ENCODE data around the gene PHF19. TPM values are rescaled to one million over a fixed set of nuclear protein-coding genes. Genes with fewer than 3 reads are reported as not detected.

The PHF19 gene
- total RNA-seq, 4 donors from 2014 or later = 6.7 to 11.1 (median 9.3) TPM

DNA sequence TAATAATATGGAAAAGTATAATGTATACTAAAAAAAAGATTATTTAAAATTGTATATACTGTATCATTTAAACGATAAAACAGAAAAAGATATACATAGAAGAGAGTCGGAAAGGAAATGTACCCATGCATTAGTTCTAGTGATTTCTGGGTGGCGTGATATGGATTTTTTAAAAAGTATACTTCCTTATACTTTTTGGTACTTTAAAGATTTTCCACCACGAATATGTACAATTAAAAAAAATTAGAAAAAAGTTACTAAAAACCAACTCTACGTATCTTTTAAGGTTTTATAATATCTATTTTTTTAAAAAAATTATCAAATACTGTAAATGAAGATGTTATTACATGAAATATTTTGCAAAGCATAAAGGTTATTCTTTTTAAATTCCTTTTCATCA, 12.3 kb downstream of the PHF19 start:
- TF ChIP-seq, protein P1, sequence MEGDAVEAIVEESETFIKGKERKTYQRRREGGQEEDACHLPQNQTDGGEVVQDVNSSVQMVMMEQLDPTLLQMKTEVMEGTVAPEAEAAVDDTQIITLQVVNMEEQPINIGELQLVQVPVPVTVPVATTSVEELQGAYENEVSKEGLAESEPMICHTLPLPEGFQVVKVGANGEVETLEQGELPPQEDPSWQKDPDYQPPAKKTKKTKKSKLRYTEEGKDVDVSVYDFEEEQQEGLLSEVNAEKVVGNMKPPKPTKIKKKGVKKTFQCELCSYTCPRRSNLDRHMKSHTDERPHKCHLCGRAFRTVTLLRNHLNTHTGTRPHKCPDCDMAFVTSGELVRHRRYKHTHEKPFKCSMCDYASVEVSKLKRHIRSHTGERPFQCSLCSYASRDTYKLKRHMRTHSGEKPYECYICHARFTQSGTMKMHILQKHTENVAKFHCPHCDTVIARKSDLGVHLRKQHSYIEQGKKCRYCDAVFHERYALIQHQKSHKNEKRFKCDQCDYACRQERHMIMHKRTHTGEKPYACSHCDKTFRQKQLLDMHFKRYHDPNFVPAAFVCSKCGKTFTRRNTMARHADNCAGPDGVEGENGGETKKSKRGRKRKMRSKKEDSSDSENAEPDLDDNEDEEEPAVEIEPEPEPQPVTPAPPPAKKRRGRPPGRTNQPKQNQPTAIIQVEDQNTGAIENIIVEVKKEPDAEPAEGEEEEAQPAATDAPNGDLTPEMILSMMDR (IDR thresholded peaks at IDR 0.05) = no peak
- no peak for TF ChIP-seq EP300 (IDR thresholded peaks at IDR 0.05; ENCODE audit: low read depth)
- no peak for TF ChIP-seq POLR2A (IDR thresholded peaks at IDR 0.05)
- TF ChIP-seq POLR2AphosphoS5 (IDR thresholded peaks at IDR 0.05) = no peak

DNA sequence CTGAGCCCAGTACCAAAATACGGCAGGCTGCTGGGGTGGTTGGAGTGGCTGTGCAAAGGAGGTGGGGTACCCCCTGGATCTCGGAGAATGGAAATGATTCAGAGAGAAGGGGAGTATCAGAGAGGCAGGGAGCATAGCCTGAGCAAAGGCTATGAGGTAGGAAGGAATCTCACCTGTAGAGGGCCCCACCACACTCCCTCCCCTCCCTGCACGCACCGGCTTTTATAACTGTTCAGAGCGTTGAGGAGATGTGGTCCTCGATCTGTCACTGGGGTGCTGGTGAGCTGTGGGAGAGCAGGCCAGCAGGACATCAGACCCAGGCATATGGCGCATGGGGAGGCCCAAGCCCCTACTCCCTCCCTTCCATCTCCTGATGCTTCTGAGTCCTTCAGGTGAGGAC, 13.2 kb downstream of the PHF19 start:
- intact Hi-C loops (cut with DNase I; ENCODE audit: low total_unique reads) (no loop called here), in situ Hi-C loops (cut with MboI; ENCODE audit: low pct_ligation_motif_present in 1 of 4, low pct_unique_long_range_greater_than_20kb in 1 of 4, low sequenced_read_pairs in 3 of 4) (no loop called here)
- H3K27me3 ChIP-seq = no peaks in the 10 kb centered on the region
- no peak overlapping the region for H3K4me3 ChIP-seq
- TF ChIP-seq POLR2A (IDR thresholded peaks at IDR 0.05) (no peak), POLR2AphosphoS5 (IDR thresholded peaks at IDR 0.05) (no peak), EP300 (IDR thresholded peaks at IDR 0.05; ENCODE audit: low read depth) (no peak)
- TF ChIP-seq, protein P1 (IDR thresholded peaks at IDR 0.05) = no peak
- peaks cover 5 to 7% (median 6%) of the 10 kb centered on the region in 4 donors for H3K4me1 ChIP-seq
- 93% methylated on average over 7 of the region's 7 CpGs; no CpG with 5 or more reads in 1 of the 2 donors for WGBS, 2 donors (ENCODE audit: low coverage in 1 of 2)
- H3K36me3 ChIP-seq = peaks cover 0 to 6% (median 0%) of the 10 kb centered on the region in 4 donors
- no peak for DNase-seq
- H3K27ac ChIP-seq = no peak overlapping the region
- H3K9me3 ChIP-seq = no peaks in the 10 kb centered on the region

More for the DNA sequence above, 12.3 kb downstream of the PHF19 start:
- Histone ChIP-seq H3K9me3 (no peaks in the 10 kb centered on the region), H3K36me3 (peaks cover 0 to 5% (median 0%) of the 10 kb centered on the region in 4 donors), H3K27ac (no peak overlapping the region), H3K4me1 (peaks cover 5 to 14% (median 13%) of the 10 kb centered on the region in 4 donors), H3K4me3 (no peak overlapping the region), H3K27me3 (no peaks in the 10 kb centered on the region)
- intact Hi-C loops (cut with DNase I; ENCODE audit: low total_unique reads) (no loop called here), in situ Hi-C loops (cut with MboI; ENCODE audit: low pct_ligation_motif_present in 1 of 4, low pct_unique_long_range_greater_than_20kb in 1 of 4, low sequenced_read_pairs in 3 of 4) (no loop called here)
- WGBS, 2 donors (ENCODE audit: low coverage in 1 of 2) = 82 to 92% methylated on average over 5 of the region's 5 CpGs
- DNase-seq = no peak

DNA sequence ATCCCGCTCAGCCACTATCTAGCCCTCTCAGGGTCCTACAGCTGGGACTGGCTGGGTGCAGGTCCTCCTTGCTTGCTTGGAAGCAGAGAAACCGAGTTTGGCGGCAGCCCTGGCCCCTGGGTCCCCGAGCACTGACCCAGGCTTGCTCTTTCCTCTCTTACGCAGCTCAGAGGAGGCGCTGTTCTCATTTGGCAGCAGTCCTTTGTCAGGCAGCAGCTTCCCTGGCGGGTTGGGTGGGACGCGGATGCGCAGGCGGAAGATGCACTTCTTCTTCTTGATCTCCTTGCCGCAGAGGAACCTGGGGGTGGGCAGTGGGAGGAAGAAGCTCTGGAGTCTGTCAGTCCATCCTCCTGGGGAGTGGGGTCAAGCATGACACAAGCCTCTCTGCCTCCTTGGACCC, 14.5 kb downstream of the PHF19 start:
- TF ChIP-seq POLR2AphosphoS5 (IDR thresholded peaks at IDR 0.05) (no peak), EP300 (IDR thresholded peaks at IDR 0.05; ENCODE audit: low read depth) (no peak), POLR2A (IDR thresholded peaks at IDR 0.05) (no peak)
- TF ChIP-seq, protein P1 (IDR thresholded peaks at IDR 0.05) = no peak
- whole genome bisulfite sequencing, 2 donors (ENCODE audit: low coverage in 1 of 2) = 92% methylated on average over 12 of the region's 12 CpGs; no CpG with 5 or more reads in 1 of the 2 donors
- DNase-seq = no peak
- in situ Hi-C loops (cut with MboI; ENCODE audit: low pct_ligation_motif_present in 1 of 4, low pct_unique_long_range_greater_than_20kb in 1 of 4, low sequenced_read_pairs in 3 of 4) = no loop called here
- Histone ChIP-seq H3K36me3 (peaks cover 0 to 6% (median 0%) of the 10 kb centered on the region in 4 donors), H3K4me3 (no peak overlapping the region), H3K27ac (no peak overlapping the region), H3K27me3 (no peaks in the 10 kb centered on the region), H3K4me1 (peaks cover 0 to 3% (median under 1%) of the 10 kb centered on the region in 4 donors), H3K9me3 (no peaks in the 10 kb centered on the region)
- intact Hi-C loops (cut with DNase I; ENCODE audit: low total_unique reads) = no loop called here

DNA sequence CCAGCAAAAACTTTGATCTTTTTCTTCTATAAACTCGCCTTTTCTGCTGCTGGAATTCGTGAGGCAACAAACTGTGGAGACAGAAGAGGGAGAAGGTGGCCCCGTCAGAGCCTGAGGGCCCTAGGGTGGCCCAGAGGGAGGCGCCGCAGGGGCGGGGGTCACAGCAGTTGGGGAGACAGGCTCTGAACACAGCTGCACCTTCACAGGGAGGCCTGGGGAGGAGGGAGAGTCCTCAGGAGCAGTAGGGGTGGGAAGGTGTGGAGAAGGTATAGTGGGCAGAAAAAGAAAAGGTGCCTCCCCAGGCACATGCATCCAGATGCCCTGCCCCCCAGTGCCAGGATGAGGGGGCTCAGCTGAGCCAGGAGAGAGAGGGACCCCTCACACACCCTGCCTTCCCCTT, 15.1 kb downstream of the PHF19 start:
- H3K4me3 ChIP-seq = no peak overlapping the region
- DNase-seq = no peak
- H3K4me1 ChIP-seq = peaks cover 0 to 9% (median 2%) of the 10 kb centered on the region in 4 donors
- H3K27ac ChIP-seq = no peak overlapping the region
- no peaks in the 10 kb centered on the region for H3K9me3 ChIP-seq
- in situ Hi-C loops (cut with MboI; ENCODE audit: low pct_ligation_motif_present in 1 of 4, low pct_unique_long_range_greater_than_20kb in 1 of 4, low sequenced_read_pairs in 3 of 4) = no loop called here
- no peaks in the 10 kb centered on the region for H3K27me3 ChIP-seq
- no peak for TF ChIP-seq EP300 (IDR thresholded peaks at IDR 0.05; ENCODE audit: low read depth)
- no peak for TF ChIP-seq POLR2A (IDR thresholded peaks at IDR 0.05)
- TF ChIP-seq POLR2AphosphoS5 (IDR thresholded peaks at IDR 0.05) = no peak
- TF ChIP-seq, protein P1 (IDR thresholded peaks at IDR 0.05) = no peak
- WGBS, 2 donors (ENCODE audit: low coverage in 1 of 2) = 99 to 100% methylated on average over 2 to 6 of the region's 6 CpGs
- intact Hi-C loops (cut with DNase I; ENCODE audit: low total_unique reads) = no loop called here
- H3K36me3 ChIP-seq = peaks cover 0 to 6% (median 0%) of the 10 kb centered on the region in 4 donors
